PFSK-1 (cell line): Measurements from ENCODE around the gene SLC10A7.

ENCODE experiments used
- FOXP2 ChIP-seq: optimal IDR thresholded peaks from 2 replicates; pipeline ENCODE3; 2011; ENCODE audit warnings: borderline replicate concordance, control low read depth, inconsistent platforms; ENCODE audit not compliant: insufficient read depth; ENCODE audit errors: extremely low read length, extremely low read depth
- POLR2AphosphoS5 ChIP-seq: IDR thresholded peaks from 2 replicates; pipeline ENCODE4 v1.6.1; 2012; ENCODE audit warnings: low read depth, mild to moderate bottlenecking, control low read depth, low read length, moderate library complexity
- REST ChIP-seq, 2 experiments: IDR thresholded peaks; 2 replicates each; pipeline versions ENCODE4 v1.6.1 to v1.8.0; 2011 to 2012; ENCODE audit warnings: low read depth in 2 of 2, low read length in 2 of 2, control low read depth in 1 of 2, inconsistent platforms in 1 of 2, mild to moderate bottlenecking in 1 of 2, moderate library complexity in 1 of 2; ENCODE audit not compliant: insufficient read depth in 1 of 2
- SIN3A ChIP-seq: IDR thresholded peaks from 2 replicates; pipeline ENCODE4 v1.6.1; 2012; ENCODE audit warnings: mild to moderate bottlenecking, low read length, moderate library complexity, borderline replicate concordance; ENCODE audit not compliant: insufficient read depth
- TAF1 ChIP-seq: IDR thresholded peaks from 2 replicates; pipeline ENCODE4 v1.6.1; 2012; ENCODE audit warnings: low read length, control low read depth, borderline replicate concordance; ENCODE audit not compliant: insufficient read depth

Gene SLC10A7

GRCh38 chr4:146338512-146338911, 183.2 kb downstream of the SLC10A7 start:
- TF ChIP-seq FOXP2: no peak
- TF ChIP-seq POLR2AphosphoS5: no peak
- no peak for TF ChIP-seq TAF1
- TF ChIP-seq SIN3A: no peak
- no peak for TF ChIP-seq REST (IDR thresholded peaks at IDR 0.05; ENCODE audit: insufficient read depth in 1 of 2, low read depth in 2 of 2, low read length in 2 of 2)

DNA sequence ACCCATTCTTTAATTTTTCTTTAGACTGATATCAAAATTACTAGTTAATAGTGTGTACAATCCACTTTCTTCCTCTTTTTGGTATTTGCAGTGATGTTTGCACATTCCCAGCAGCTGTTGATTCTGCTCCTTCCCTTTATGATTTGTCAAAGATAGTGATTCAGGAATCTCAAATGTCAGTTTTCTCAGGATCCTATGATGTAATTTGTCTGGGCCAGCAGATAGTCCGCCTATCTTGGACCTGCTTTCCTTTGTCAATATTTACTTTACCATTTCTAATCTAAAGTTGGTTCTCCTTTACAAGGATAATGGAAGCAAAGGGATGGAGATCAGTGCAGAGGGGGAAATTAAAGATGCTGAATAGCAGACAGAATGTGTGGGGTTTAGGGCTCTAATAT, 185.3 kb downstream of the SLC10A7 start:
- TF ChIP-seq SIN3A (no peak), TAF1 (no peak), REST (IDR thresholded peaks at IDR 0.05; ENCODE audit: insufficient read depth in 1 of 2, low read depth in 2 of 2, low read length in 2 of 2) (no peak)

- TF ChIP-seq SIN3A (no peak), REST (IDR thresholded peaks at IDR 0.05; ENCODE audit: insufficient read depth in 1 of 2, low read depth in 2 of 2, low read length in 2 of 2) (no peak), FOXP2 (no peak), POLR2AphosphoS5 (no peak), TAF1 (no peak)
Observed at GRCh38 chr4:146335763-146336409, 185.9 kb downstream of the SLC10A7 start.

DNA sequence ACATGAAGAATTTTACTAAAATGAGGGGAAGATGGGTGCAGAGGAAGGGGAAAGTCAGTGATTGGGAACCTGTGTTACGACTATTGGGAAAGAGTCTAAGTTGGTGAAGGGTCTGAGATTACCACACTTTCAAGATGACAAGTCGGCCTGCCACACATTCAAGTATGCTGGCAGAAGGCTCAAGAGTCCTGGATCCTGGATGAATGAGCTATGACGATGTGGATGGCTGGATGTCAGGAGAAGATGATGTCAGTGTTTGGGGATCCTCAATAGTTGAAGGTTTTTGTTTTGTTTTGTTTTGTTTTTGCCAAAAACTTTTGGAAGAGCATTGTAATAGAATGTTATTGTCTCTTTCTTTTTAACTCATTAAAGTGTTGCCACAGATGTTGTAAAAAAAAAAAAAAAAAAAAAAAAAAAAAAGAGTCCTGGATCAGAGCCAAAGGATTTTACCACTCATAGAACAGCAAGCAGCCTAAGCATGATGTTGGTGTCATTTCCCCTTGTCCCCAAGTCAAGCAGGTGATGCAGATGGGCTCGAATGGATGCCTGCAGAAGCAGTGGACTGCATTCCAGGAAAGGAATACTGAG, 186.8 kb downstream of the SLC10A7 start:
- TF ChIP-seq TAF1 (no peak), POLR2AphosphoS5 (no peak), REST (IDR thresholded peaks at IDR 0.05; ENCODE audit: insufficient read depth in 1 of 2, low read depth in 2 of 2, low read length in 2 of 2) (no peak), SIN3A (no peak), FOXP2 (no peak)

GRCh38 chr4:146333895-146334262, 187.9 kb downstream of the SLC10A7 start:
- TF ChIP-seq REST (IDR thresholded peaks at IDR 0.05; ENCODE audit: insufficient read depth in 1 of 2, low read depth in 2 of 2, low read length in 2 of 2) (no peak), SIN3A (no peak), TAF1 (no peak), POLR2AphosphoS5 (no peak), FOXP2 (no peak)
